Right kidney (tissue), 1 donor: Measurements from ENCODE around the gene SLC35A2.
"Not testable (repeated sequence)": the region's sequence is repeated elsewhere in the genome, so short reads cannot be mapped to it uniquely, and the experiment has no call there.

Experiments
- DNase-seq: peaks from one replicate; pipeline ENCODE4 v3.0.0-alpha.2; 2016

The SLC35A2 gene

GRCh38 chrX:48853494-48853893, 58.0 kb downstream of the SLC35A2 start:
- DNase-seq = not testable (repeated sequence)
